PFSK-1 (cell line): ENCODE data around the gene DPH7.

Source experiments
- FOXP2 ChIP-seq: optimal IDR thresholded peaks from 2 replicates; pipeline ENCODE3; 2011; ENCODE audit warnings: borderline replicate concordance, control low read depth, inconsistent platforms; ENCODE audit not compliant: insufficient read depth; ENCODE audit errors: extremely low read length, extremely low read depth
- POLR2AphosphoS5 ChIP-seq: IDR thresholded peaks from 2 replicates; pipeline ENCODE4 v1.6.1; 2012; ENCODE audit warnings: low read depth, mild to moderate bottlenecking, control low read depth, low read length, moderate library complexity
- SIN3A ChIP-seq: IDR thresholded peaks from 2 replicates; pipeline ENCODE4 v1.6.1; 2012; ENCODE audit warnings: mild to moderate bottlenecking, low read length, moderate library complexity, borderline replicate concordance; ENCODE audit not compliant: insufficient read depth
- TAF1 ChIP-seq: IDR thresholded peaks from 2 replicates; pipeline ENCODE4 v1.6.1; 2012; ENCODE audit warnings: low read length, control low read depth, borderline replicate concordance; ENCODE audit not compliant: insufficient read depth
- TF ChIP-seq, protein P1 (sequence below), 2 experiments: IDR thresholded peaks; 2 replicates each; pipeline versions ENCODE4 v1.6.1 to v1.8.0; 2011 to 2012; ENCODE audit warnings: low read depth in 2 of 2, low read length in 2 of 2, control low read depth in 1 of 2, inconsistent platforms in 1 of 2, mild to moderate bottlenecking in 1 of 2, moderate library complexity in 1 of 2; ENCODE audit not compliant: insufficient read depth in 1 of 2

DNA sequence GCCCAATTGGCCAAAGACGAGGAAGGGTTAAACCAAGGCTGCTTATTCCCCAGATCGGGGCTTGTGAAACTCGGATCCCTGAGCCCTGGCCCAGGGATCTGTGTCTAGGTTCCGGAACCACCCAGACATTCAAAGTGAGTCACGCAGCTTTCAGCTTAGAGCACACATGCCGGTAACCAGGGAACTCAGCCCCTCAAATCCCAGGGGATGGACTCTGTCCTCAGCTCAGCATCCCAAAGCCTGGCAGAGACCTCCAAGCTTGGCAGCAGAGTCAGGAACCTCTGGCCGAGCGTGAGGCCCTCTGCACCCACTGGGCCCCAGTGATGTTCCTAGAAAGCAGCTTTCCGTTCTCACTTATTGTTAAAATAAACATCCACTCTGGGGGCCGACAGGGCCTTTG lies 33.6 kb downstream of the DPH7 start:
- TF ChIP-seq, protein P1, sequence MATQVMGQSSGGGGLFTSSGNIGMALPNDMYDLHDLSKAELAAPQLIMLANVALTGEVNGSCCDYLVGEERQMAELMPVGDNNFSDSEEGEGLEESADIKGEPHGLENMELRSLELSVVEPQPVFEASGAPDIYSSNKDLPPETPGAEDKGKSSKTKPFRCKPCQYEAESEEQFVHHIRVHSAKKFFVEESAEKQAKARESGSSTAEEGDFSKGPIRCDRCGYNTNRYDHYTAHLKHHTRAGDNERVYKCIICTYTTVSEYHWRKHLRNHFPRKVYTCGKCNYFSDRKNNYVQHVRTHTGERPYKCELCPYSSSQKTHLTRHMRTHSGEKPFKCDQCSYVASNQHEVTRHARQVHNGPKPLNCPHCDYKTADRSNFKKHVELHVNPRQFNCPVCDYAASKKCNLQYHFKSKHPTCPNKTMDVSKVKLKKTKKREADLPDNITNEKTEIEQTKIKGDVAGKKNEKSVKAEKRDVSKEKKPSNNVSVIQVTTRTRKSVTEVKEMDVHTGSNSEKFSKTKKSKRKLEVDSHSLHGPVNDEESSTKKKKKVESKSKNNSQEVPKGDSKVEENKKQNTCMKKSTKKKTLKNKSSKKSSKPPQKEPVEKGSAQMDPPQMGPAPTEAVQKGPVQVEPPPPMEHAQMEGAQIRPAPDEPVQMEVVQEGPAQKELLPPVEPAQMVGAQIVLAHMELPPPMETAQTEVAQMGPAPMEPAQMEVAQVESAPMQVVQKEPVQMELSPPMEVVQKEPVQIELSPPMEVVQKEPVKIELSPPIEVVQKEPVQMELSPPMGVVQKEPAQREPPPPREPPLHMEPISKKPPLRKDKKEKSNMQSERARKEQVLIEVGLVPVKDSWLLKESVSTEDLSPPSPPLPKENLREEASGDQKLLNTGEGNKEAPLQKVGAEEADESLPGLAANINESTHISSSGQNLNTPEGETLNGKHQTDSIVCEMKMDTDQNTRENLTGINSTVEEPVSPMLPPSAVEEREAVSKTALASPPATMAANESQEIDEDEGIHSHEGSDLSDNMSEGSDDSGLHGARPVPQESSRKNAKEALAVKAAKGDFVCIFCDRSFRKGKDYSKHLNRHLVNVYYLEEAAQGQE (IDR thresholded peaks at IDR 0.05; ENCODE audit: insufficient read depth in 1 of 2, low read depth in 2 of 2, low read length in 2 of 2), result no peak
- TF ChIP-seq POLR2AphosphoS5, result no peak
- no peak for TF ChIP-seq TAF1
- TF ChIP-seq SIN3A, result no peak
- no peak for TF ChIP-seq FOXP2
